ENCODE measurements around the gene C21orf91. TPM values are rescaled to one million over a fixed set of nuclear protein-coding genes. Genes with fewer than 3 reads are reported as not detected.

C21orf91 gene
- total RNA-seq, 1 donor from 2014 or later, result 7.4 TPM

DNA sequence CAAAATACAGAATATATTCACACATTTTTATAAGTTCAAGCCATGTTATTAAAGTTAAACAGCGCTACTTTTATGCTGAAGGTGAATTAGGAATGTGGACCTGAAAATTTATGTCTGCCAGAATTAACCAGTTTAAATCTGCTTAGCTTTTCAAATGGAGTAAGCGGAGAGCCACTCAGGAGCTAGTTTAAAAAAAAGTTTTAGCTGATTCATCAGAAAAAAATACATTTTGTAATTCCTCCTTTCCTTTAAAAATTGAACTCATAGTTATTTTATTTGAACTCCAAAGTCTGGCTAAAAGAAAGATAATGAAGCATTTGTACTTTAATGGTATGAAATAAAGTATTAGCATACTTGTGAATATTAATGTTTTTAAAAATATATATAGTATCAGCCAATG, 21.2 kb downstream of the C21orf91 start:
- no peak for DNase-seq (ENCODE audit: low spot score)

DNA sequence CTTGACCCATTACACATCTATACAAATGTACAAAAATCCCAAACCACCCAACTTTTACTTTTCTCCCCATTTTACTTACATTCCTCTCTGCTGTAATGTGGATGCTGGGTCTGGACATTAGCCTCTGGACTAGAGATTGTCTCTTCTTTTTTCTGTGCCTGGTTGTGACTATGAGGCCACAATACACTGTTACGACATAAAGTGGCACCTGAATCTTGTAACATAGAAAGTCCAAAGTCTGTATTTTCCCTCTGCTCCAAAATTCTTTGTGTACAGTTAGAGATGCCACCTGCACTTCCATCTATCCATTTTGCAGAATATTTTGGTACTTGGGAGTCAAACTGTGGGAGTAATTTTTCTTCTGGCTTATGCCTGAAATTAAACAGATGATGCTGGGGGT, 22.7 kb downstream of the C21orf91 start:
- DNase-seq (ENCODE audit: low spot score), result no peak

DNA sequence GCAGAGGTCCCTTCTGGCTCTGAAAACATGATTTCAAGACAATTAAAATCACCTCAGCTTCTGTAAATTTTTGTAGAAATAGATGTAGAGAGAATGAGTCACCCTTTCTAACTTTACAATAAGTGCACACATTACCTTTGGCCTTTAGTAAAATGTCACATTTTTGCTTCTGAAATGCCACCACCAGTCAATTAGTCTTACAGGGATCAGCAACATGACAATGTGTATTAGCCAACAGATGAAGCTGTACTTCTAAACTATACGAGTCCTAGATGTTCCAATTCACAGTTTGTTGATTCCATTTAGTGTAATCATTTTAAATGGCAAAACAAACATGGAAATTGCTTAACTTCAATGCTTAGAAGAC, 23.1 kb downstream of the C21orf91 start:
- DNase-seq (ENCODE audit: low spot score), result no peak

DNA sequence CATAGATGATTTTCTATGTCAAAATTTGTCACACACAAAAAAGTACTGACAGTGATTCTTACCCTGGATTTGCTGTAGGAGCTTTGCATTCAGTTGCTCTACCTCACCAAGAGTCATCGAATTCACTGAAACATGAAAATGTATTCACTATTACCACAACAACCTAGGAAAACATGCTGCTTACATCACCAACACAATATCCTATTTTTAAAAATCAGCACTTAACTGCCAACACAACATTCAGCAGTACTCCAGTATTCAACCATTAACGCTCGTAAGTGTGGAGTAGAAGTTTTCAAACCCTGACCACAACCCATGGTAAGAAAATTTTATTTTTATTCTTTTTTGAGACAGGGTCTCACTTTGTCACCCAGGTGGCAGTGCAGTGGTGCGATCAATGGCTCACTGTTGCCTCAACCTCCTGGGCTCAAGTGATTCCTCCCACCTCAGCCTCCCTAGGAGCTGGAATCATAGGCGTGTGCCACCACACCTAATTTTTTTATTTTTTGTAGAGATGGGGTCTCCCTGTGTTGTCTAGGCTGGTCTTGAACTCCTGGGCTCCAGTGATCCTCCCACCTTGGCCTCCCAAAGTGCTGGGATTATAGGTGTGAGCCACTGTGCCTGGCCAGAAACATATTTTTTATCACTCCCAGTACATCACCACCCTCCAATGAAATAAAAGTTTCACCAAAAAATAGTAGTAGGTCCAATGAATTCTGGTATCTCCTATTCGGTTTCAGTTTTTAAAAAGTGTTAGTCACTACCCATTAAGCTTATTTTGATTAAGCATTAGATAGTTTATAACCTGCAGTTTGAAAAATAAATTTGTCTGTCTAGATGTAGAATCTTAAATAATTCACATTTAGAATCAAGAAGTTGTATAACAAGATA, 23.8 kb downstream of the C21orf91 start:
- DNase-seq (ENCODE audit: low spot score), result no peak

DNA sequence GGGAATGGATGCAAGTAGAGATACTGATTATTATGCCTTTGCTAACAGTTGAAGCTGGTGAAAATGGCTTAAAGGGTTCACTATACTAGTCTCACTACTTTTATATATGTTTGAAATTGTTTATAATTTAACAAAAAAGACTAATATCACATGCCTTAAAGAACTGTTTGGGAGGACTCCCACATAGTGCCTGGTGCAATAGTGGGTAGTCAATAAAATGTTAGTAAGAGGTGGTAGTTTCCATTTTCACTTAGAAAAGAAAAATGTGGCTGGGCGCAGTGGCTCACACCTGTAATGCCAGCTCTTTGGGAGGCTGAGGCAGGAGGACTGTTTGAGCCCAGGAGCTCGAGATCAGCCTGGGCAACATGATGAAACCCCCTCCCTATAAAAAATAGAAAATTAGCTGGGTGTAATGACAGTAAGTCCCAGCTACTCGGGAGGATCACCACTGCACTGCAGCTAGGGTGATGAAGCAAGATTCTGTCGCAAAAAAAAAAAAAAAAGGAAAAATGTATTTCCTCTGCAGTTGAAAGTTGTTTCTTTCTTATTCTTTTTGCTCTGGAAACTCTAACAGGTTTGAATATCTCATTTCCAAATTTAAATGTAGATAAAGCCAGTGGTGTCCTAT, 24.5 kb downstream of the C21orf91 start:
- DNase-seq (ENCODE audit: low spot score), result no peak

DNA sequence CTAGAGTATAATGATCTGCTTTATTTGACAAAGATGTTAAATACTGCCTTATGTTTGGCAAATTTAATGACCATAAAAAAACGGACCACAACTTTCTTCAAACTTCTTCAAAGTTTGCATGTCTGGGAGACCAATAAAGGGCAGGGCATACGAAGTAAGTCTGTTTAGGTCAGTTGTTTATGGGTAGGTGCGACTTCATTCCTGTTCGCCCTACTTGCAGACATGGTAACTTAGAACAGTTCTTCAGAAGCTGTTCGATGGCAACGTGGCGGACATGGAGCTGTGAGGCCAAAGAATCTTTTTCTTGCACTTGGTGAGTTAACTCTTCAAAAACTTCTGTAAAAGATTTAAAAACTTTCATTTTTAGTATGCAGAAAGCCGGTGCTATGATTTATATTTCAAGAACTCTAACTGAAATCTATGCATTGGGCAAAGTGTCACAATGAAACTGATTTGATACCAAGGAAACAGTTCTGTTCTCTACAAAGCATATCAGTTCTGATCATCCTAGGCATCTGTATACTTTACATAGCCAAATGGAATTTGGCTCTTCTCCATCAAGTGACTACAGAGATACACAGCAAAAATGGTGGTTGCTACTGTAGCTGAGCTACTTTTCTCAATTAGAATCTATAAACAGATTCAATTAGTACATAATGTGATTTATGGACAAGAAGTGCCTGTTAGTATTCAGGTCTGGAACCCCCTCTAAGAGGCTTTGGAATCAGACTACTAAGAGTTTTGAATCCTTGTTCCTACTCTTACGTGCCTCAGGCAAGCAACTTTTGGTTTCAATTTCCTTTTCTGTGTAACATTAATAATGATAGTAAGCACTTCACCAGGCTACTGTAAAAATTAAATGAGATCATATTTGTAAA, 25.7 kb downstream of the C21orf91 start:
- no peak for DNase-seq (ENCODE audit: low spot score)

DNA sequence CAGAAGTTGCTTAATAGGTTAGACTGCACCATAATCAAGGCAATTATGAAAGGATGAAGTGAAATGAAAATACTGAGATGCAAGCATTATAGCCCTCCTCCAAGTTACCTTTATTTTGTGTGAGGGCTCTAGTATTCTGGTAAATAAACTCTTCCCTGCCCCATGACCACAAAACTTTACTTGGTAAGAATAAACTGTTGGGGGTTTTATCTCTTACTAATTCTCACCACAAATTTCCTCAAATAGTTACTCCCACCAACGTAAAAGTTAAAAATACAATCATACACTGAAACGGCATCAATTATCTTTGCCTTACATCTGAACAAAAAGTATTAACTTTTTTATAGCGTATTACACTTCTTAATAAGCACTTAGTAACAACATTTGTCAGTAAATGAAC, 29.5 kb downstream of the C21orf91 start:
- no peak for DNase-seq (ENCODE audit: low spot score)

DNA sequence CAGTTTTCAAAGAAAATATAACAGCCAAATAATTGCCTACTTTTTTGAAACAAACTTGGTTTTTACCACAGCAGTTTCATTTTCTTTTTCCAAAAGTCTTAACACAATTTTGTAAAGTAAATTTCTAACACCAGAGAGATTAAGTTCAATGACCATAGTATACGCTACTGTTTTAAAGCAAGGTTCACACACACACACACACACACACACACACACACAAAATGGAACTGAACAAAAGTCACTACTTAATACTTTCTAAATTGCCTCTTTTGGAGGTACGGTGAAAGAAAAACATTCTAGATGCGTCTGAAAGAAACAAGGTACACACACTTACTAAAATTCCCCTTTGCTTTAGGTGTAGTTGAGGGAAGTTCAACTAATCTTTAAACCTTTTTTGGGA, 30.1 kb downstream of the C21orf91 start:
- DNase-seq (ENCODE audit: low spot score), result no peak

DNA sequence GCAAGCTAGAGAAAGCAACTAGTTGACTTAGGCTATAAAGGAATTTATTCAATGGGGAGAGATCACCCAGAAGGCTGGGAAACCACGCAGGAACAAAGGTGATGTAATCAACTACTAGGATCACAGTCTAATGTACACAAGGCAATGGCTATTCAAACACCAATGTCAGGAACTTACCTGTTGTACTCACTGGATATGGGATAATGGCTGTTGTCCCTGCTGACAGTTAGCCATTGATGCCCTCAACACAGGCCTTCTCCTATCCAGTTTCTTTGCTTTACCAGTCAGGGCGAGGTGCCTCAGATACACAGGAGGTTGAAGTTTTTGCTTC, 32.3 kb downstream of the C21orf91 start:
- no peak for DNase-seq (ENCODE audit: low spot score)

DNA sequence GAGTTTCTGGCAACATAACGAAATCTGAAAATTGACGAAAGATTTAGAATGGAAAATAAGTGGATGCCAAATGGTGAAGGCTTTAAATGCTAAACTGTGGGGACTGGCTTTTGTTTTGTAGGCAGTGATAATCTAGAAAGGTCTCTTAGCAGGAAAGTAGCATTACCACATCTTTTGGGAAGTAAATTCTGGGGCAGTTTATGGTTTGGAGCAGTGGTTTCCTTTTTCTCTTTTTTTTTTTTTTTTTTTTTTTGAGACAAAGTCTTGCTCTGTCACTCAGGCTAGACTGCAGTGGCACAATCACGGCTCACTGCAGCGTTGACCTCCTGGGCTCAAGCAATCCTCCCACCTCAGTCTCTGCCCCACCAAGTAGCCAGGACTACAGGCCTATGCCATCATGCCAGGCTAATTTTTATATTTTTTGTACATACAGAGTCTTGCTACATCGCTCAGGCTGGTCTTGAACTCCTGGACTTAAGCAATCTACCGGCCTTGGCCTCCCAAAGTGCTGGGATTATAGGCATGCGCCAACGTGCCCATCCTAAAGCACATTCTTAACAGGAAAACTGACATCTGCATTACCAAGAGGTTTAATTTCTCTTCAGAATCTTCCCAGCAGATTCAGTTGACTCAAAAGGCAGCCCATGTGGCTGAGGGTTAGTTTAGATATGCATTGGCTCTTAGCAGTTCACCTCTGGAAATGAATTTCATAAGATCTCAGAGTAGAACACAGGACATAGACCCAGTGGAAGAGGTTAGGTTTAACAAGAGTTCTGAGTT, 32.9 kb downstream of the C21orf91 start:
- no peak for DNase-seq (ENCODE audit: low spot score)

DNA sequence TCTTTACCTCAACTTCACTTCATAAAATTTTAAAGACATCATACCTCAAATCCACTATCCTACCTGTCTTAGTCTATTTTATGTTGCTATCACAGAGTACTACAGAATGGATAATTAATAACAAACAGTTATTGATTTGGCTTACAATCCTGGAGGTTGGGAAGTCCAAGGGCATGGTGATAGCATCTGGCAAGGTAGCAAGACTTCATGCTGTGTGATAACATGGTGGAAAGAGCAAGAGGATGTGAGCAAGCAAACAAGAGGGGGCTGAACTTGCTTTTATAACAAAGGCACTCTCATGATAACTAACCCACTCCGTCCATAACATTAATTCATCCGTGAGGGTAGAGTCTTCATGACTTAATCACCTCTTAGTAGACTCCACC, 33.8 kb downstream of the C21orf91 start:
- no peak for DNase-seq (ENCODE audit: low spot score)

DNA sequence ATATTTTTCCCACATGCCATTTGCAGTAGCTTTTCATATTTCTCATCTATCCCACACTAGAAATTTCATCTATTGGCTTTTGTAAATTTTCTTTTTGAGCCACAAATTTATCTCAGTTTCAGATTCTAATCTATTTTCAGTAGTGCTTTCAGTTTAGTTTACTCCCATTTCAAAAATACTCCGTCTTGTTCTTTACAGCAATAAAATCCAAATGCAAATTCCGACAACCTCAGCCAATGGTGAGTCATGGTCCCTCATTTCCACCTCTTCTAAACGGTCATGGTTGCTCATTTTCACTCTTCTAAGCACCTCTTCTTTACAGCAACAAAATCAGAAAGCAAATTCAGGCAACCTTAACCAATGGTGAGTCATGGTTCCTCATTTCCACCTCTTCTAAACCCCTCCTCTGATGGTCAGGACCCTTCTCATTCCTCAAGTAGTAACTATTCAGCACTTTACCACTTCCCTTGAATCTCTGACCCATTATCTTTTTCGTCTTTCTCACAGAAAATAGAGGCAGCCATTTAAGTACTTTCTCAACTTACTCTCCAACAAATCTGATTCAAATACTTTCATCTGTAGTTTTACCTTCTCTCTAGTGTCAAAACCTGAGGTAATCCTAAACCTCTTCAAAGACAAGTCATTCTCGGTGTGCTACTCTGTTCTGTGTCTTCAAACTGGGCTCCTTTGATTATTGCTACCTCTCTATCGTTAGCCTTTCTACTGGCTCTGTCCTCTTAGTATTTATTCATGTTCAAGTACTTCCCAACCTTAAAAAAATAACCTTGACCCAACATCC, 34.4 kb downstream of the C21orf91 start:
- no peak for DNase-seq (ENCODE audit: low spot score)

DNA sequence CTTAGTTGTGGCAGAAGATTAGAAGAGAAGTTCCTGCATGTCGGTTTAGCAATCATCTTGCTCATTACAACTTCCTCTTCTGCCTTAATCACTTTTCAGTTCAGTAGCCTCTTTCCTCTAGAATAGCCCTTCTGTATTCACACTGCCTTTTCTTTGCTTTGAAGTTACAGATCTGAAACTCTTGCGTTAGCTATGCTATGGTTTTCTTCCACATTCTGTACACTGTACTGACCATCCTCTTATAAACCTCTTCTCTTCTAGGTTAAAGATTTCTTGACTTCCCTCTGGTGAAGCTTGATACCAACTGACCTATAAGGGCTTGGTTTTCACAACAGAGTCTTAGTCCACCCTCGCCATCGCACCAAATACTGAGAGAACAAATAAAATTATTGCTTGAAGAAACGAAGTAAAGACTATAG, 35.0 kb downstream of the C21orf91 start:
- DNase-seq (ENCODE audit: low spot score), result no peak

DNA sequence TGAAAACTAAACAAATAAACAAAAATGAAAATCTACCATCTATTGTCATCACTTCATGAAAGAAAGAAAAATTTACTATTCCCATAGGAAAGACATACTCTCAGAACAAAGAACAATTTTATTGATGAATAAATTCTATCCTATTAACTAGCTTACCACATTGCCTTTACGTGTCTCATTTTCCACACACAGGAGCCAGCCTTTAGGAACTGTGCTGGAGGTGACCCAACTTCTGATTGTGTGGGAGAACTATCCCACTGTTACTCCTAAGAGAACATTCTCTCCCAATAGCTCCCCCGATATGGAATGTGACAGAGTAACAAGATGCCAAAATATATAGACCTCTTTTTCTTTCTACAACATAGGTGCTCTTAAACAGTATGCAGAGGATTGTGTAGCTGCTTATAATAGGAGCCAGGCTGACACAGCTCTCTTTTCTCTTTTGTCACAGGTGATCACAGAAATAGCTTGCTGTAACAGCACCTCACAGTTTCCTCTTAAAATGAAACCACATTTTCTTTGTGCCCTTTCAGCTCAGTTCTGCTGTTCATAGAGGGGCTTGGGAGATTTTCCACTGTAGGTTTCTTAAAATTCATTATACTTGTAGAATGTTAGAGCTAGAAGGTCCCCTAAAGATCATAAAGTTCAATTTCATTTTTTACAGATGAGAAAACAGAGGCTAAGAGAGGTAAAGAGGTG, 35.5 kb downstream of the C21orf91 start:
- no peak for DNase-seq (ENCODE audit: low spot score)

DNA sequence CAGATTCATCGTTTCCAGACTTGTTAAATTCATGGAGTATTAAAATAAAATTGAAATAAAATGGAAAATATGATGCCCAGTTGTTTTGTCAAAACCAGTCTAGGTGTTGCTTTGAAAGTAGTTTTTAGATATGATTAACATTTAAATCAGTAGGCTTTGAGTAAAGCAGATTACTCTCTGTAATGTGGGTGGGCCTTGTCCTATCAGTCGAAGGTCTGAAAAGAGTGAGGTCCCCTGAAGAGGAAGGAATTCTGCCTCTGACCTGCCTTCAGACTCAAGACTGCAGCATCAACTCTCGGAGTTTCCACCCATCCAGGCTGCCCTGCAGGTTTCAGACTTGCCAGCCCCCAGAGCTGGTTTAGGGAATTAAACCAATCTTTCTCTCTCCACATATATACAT, 36.2 kb downstream of the C21orf91 start:
- DNase-seq (ENCODE audit: low spot score), result no peak

DNA sequence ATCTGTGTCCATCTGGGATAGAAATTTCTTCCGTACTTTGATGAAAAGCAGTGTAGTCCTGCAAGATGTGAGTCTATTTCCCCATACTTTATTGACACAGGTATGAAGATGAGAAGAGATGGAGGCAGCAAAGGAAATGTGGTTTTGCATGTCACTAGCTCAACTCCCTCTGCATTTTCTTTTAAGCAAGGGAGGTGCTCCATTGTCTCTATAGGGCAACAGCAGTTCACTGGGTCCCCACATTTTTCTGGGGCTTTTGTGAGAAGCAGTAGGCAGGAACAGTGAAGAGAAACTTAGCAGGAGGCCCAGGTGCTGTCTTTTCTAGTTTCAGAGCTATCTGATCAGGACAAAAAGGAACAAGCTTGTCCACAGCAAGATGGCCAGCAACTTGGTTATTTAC, 37.1 kb downstream of the C21orf91 start:
- DNase-seq (ENCODE audit: low spot score), result no peak

DNA sequence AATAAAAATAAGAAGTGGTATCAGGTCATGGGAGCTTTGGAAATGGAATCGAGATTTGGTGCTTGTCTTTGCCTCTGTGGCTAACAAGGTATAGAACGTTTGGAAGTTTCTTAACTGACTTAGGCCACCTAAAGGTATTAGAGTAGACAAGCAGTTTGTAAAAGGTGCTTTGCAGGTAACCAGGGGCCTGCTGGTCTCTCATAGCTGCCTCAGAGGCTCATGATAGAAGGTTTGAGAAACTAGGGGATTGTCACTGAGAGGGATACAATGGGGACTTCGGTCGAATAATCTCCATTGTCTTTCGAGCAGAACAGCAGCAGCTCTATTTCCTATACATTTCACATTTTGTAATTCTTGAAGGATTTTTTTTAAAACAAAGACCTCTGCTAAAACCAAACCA, 37.6 kb downstream of the C21orf91 start:
- DNase-seq (ENCODE audit: low spot score), result no peak

DNA sequence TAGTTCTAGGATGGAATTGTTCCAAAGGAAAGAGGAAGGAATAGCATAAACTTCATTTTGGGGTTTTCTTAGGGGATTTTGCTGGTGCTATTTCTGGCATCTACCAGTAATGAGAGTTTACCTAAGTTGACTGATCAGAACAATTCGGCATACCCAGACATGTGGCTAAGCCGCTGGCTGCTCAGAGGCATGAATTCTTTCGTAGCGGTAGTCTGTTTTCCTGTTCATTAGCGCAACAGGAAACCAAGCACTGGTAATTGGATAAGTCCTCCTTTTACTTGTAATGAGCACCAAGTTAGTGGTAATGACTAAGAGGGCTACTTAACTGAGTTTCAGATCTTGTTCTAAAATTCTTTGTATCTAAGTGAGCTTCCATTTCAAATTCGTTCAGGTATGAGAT, 38.6 kb downstream of the C21orf91 start:
- no peak for DNase-seq (ENCODE audit: low spot score)

DNA sequence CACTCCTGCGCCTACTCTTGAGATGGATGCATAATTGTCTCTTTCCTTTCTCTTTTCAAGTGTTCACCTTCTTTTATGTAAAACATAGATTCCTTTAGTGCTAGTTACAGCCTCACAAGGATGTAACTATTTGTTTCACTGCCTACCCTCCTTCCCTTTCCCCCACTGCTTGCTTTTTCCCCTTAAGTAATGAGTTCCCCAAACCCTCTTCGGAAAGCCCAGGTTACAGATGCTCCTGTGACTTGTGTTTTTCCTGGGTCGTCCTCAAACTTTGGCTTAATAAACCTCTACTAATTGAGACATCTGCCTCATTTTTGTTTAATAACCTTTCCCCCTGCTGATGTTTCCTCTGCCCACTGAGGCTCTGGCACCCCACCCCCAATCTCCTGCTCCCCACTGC, 39.2 kb downstream of the C21orf91 start:
- no peak for DNase-seq (ENCODE audit: low spot score)

DNA sequence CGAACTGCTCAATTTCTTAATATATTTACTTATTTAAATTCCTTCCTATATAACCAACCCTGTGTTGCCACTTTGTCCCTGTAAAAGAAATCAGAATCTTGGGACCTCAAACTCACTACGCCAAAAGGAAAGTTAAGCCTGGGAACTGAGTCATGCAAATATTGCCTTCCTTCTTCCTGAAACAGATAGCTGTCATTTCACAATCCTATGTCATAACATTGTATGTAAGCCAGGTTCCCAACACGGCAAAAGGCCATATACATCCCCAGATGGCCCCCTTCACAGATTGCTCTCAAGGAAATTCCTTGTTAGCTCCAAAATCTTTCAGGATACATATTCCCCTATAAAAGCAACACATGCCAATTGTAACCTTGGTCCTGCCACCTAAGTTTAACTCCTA, 39.7 kb downstream of the C21orf91 start:
- DNase-seq (ENCODE audit: low spot score), result no peak
